ENCODE data around the gene NTPCR.
A peak's percentile ranks its signal among the peaks of the same experiment; 100 is the strongest.

NTPCR gene

GRCh38 chr1:233010146-233010545, 59.7 kb downstream of the NTPCR start:
- no peak for DNase-seq (ENCODE audit: low spot score)

GRCh38 chr1:233012021-233012420, 61.6 kb downstream of the NTPCR start:
- DNase-seq (ENCODE audit: low spot score) = no peak

- DNase-seq (ENCODE audit: low spot score) = no peak
Measured at GRCh38 chr1:233015965-233016364, 65.6 kb downstream of the NTPCR start.

GRCh38 chr1:233016798-233017197, 66.4 kb downstream of the NTPCR start:
- DNase-seq (ENCODE audit: low spot score) = no peak

- DNase-seq (ENCODE audit: low spot score) = no peak
Measured at GRCh38 chr1:233019083-233019482, 68.7 kb downstream of the NTPCR start.

GRCh38 chr1:233019778-233020325, 69.4 kb downstream of the NTPCR start:
- DNase-seq (ENCODE audit: low spot score) = no peak

- DNase-seq (ENCODE audit: low spot score) = no peak
Measured at GRCh38 chr1:233020426-233020825, 70.0 kb downstream of the NTPCR start.

- DNase-seq (ENCODE audit: low spot score) = no peak
Measured at GRCh38 chr1:233022246-233022645, 71.8 kb downstream of the NTPCR start.

- DNase-seq (ENCODE audit: low spot score) = no peak
Measured at GRCh38 chr1:233024199-233024598, 73.8 kb downstream of the NTPCR start.

GRCh38 chr1:233025157-233025556, 74.7 kb downstream of the NTPCR start:
- peak; percentile 25 for DNase-seq (ENCODE audit: low spot score)

GRCh38 chr1:233025567-233025966, 75.2 kb downstream of the NTPCR start:
- DNase-seq (ENCODE audit: low spot score) = no peak

GRCh38 chr1:233027046-233027445, 76.6 kb downstream of the NTPCR start:
- no peak for DNase-seq (ENCODE audit: low spot score)

- no peak for DNase-seq (ENCODE audit: low spot score)
Measured at GRCh38 chr1:233031521-233031920, 81.1 kb downstream of the NTPCR start.

GRCh38 chr1:233032916-233033315, 82.5 kb downstream of the NTPCR start:
- DNase-seq (ENCODE audit: low spot score) = no peak

- no peak for DNase-seq (ENCODE audit: low spot score)
Measured at GRCh38 chr1:233033361-233033760, 83.0 kb downstream of the NTPCR start.

All from cerebellar cortex (tissue), 1 donor.